LNCAP (cell line): ENCODE measurements around the gene POFUT1.

Experiments
- TF ChIP-seq, protein P1 (sequence below): fragments of 450-650 bp; IDR thresholded peaks from 2 replicates; pipeline ENCODE4 v1.5.1; 2017; ENCODE audit warnings: mild to moderate bottlenecking

POFUT1 gene

DNA sequence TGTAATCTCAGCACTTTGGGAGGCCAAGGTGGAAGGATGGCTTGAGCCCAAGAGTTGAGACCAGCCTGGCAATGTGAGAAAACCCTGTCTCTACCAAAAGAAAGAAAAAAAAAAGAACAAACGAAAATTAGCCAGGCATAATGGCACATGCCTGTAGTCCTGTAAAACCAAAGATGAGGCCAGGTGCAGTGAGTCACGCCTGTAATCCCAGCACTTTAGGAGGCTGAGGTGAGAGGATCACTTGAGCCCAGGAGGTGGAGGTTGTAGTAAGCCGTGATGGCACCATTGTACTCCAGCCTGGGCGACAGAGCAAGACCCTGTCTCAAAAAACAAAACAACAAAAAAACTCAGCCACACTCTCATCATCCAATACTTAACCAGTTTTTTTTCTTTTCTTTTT lies 37.3 kb downstream of the POFUT1 start:
- TF ChIP-seq, protein P1, sequence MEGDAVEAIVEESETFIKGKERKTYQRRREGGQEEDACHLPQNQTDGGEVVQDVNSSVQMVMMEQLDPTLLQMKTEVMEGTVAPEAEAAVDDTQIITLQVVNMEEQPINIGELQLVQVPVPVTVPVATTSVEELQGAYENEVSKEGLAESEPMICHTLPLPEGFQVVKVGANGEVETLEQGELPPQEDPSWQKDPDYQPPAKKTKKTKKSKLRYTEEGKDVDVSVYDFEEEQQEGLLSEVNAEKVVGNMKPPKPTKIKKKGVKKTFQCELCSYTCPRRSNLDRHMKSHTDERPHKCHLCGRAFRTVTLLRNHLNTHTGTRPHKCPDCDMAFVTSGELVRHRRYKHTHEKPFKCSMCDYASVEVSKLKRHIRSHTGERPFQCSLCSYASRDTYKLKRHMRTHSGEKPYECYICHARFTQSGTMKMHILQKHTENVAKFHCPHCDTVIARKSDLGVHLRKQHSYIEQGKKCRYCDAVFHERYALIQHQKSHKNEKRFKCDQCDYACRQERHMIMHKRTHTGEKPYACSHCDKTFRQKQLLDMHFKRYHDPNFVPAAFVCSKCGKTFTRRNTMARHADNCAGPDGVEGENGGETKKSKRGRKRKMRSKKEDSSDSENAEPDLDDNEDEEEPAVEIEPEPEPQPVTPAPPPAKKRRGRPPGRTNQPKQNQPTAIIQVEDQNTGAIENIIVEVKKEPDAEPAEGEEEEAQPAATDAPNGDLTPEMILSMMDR = no peak

DNA sequence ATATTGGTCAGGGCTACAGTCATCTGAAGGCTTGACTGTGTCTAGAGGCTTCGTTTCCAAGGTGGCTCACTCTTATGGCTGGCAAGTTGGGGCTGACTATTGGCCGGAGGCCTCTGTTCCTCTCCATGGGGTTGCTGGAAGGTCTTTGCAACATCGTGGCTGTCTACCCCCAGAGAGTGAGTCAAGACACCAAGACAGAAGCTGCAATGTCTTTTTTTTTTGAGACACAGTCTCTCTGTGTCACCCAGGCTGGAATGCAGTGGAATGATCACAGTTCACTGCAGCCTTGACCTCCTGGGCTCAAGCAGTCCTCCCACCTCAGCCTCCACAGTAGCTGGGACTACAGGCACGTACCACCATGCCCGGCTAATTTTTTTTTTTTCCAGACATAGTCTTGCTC lies 40.4 kb downstream of the POFUT1 start:
- TF ChIP-seq, protein P1 = no peak

DNA sequence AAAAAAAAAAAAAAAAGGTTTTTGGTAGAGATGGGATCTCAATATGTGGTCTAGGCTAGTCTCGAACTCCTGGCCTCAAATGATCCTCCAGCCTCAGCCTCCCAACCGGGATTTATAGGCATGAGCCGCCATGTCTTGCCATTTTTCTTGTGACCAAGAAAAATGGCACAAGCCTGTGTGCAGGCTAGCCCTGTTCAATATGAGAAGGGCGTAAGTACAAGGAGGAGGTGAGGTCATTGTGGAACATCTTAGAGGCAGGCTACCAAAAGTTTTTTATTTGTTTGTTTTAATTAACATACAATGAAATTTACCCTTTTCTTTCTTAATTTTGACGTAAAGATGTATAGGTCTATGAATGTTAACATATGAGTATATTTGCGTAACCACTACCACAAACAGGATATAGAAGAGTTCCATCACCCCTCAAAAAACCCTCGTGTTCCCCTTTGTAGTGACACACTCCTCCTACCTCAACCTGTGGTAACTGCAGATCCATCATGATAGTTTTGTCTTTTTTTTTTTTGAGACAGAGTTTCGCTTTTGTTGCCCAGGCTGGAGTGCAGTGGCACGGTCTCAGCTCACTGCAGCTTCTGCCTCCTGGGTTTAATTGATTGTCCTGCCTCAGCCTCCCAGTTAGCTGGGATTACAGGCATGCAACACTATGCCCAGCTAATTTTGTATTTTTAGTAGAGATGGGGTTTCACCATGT lies 41.5 kb downstream of the POFUT1 start:
- TF ChIP-seq, protein P1 = no peak

DNA sequence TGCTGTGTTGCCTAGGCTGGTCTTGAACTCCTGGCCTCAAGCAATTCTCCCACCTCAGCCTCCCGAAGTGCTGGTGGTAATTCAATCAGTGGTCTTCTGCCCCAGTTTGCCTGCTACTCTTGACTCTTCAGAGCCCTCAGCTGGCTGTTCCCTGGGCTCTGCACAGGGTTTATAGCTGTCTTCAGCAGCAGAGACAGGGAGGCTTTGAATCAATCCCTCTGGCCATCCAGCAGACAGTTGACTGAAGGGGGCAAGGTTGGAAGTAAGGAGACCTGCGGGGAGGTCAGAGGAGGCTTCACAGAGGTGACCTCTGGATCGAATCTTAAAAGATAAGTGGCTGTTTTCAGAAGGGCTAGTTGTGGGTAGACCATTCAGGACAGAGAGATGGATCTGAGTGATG lies 43.8 kb downstream of the POFUT1 start:
- TF ChIP-seq, protein P1 = no peak

DNA sequence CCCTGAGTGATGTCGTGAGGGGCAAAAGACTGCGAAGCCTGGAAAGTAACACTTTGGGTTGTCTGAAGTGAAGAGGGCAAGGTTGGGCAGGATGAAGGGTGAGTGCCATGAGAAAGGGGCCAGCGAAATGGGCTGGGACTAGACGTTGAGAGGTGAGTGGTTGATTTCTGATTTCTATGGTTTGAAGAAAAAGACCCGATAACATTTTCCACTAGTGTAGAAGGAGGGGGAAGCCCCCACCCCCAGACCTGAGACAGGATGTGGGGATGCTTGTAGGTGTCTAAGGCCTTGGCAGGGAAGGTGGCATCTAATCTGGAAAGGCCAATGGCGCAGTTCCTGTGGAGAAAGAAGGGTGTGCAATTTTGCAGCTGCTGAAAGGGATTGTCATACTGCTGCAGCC lies 44.5 kb downstream of the POFUT1 start:
- TF ChIP-seq, protein P1 = no peak

DNA sequence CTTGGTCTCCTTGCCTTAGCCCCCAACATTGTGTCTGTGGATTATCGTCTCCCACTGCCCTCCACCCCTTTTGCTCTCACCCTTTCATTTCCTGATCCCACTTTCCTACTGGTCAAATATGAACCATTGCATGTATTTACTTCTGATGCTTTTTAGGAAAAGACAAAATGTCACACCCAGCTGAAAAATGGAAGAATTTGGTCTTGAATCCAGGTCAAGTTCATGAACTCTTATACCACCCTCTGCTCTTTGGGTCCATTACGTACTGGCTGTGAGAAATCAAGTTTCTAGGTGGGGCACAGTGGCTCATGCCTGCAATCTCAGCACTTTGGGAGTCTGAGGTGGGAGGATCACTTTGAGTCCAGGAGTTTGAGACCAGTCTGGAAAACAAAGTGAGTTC lies 54.0 kb downstream of the POFUT1 start:
- TF ChIP-seq, protein P1 = no peak

DNA sequence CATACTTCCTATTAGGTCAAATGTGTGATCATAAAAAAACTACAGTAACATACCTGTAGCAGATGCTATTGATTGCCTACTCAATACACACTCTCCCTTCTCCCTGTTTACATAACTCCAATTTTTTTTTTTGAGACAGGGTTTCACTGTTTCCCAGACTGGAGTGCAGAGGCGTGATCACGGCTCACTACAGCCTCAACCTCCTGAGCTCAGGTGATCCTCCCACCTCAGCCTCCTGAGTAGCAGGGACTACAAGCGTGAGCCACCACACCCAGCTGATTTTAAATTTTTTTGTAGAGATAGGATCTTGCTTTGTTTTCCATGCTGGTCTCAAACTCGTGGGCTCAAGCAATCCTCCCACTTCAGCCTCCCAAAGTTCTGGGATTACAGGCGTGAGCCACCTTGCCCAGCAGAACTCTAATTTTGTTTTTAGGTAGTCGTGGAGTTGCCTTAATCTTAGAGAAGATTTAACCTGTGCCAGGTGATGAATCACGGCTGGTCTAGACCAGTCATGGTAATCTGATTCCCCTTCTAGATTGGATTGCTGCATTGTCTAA lies 55.8 kb downstream of the POFUT1 start:
- TF ChIP-seq, protein P1 = no peak

DNA sequence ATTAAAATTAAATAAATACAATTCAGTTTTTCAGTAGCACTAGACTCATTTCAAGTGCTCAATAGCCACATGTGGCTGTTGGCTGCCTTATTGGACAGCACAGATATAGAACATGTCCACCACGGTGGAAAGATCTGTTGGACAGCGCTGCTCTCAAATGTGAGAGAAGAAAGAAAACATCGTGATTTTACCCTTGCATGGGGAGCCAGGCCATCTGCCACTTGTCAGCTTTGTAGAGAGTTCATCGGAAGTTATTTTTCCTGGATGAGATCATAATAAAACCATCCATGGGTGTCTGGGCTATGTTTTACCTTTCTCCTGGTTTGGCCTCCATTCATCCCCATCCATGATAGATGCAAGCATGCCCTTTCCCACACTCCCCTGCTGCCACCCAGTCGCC lies 63.9 kb downstream of the POFUT1 start:
- TF ChIP-seq, protein P1 = no peak
